Breast epithelium (tissue), 4 donors: ENCODE results near the gene DCHS2. TPM values are rescaled to one million over a fixed set of nuclear protein-coding genes. Genes with fewer than 3 reads are reported as not detected.

Source experiments
- DNase-seq, 2 donors: peaks; one replicate each; pipeline ENCODE4 v3.0.0-alpha.2; 2019; ENCODE audit warnings: low spot score in 2 of 2
- H3K27ac ChIP-seq, 2 donors: fragments of 200-600 bp; sonication (generic) in 1 of 2; one replicate each; pipeline ENCODE4 v1.5.1; 2016 to 2019; ENCODE audit warnings: mild to moderate bottlenecking in 1 of 2
- H3K27me3 ChIP-seq, 2 donors: fragments of 200-600 bp; sonication (generic) in 1 of 2; one replicate each; pipeline versions ENCODE4 v1.5.1 to v1.6.0; 2017 to 2019; ENCODE audit warnings: control low read depth in 1 of 2, mild to moderate bottlenecking in 1 of 2
- H3K36me3 ChIP-seq: fragments of 200-600 bp; one replicate; pipeline ENCODE4 v1.5.1; 2019
- H3K4me1 ChIP-seq, 2 donors: fragments of 200-600 bp; sonication (generic); one replicate each; pipeline ENCODE4 v1.5.1; 2016 to 2019; ENCODE audit warnings: control low read depth in 1 of 2
- H3K4me3 ChIP-seq, 3 donors: fragments of 200-600 bp; sonication (generic); 1 replicate in 2 of 3; 2 replicates in 1 of 3; pipeline ENCODE4 v1.5.1; 2016 to 2019; ENCODE audit warnings: mild to moderate bottlenecking in 3 of 3, moderate library complexity in 2 of 3
- H3K9me3 ChIP-seq, 2 donors: fragments of 200-600 bp; sonication (generic) in 1 of 2; one replicate each; pipeline ENCODE4 v1.5.1; 2016 to 2019; ENCODE audit warnings: control low read depth in 1 of 2
- POLR2A ChIP-seq: fragments of 450-650 bp; IDR thresholded peaks from one replicate; pipeline ENCODE4 v1.6.1; 2016; ENCODE audit warnings: antibody characterized with exemption, mild to moderate bottlenecking, moderate library complexity
- POLR2AphosphoS5 ChIP-seq, 3 donors: sonication (generic); formaldehyde crosslinking; IDR thresholded peaks; one replicate each; pipeline ENCODE4 v1.6.1; 2017; ENCODE audit warnings: antibody characterized with exemption in 3 of 3
- intact Hi-C: fragments of 100-400 bp; cut with DNase I; formaldehyde crosslinking; loops from one replicate; pipeline ENCODE4 v1.15.1; 2023; ENCODE audit warnings: low total_unique reads
- total RNA-seq, 3 donors: library from RNA; depleted of rRNA; stranded (reverse); fragments of >200 nt; gene quantifications; one replicate each; pipeline ENCODE4 v1.1.0, GENCODE V29; 2016
- TF ChIP-seq, protein P1 (sequence below), 3 donors: fragments of 450-650 bp; IDR thresholded peaks; one replicate each; pipeline ENCODE4 v1.5.1; 2016 to 2017; ENCODE audit warnings: antibody characterized with exemption in 3 of 3, mild to moderate bottlenecking in 3 of 3, moderate library complexity in 3 of 3

DCHS2 gene
- total RNA-seq, 3 donors from 2014 or later: 2.8 to 5.2 TPM; not detected in 1

DNA sequence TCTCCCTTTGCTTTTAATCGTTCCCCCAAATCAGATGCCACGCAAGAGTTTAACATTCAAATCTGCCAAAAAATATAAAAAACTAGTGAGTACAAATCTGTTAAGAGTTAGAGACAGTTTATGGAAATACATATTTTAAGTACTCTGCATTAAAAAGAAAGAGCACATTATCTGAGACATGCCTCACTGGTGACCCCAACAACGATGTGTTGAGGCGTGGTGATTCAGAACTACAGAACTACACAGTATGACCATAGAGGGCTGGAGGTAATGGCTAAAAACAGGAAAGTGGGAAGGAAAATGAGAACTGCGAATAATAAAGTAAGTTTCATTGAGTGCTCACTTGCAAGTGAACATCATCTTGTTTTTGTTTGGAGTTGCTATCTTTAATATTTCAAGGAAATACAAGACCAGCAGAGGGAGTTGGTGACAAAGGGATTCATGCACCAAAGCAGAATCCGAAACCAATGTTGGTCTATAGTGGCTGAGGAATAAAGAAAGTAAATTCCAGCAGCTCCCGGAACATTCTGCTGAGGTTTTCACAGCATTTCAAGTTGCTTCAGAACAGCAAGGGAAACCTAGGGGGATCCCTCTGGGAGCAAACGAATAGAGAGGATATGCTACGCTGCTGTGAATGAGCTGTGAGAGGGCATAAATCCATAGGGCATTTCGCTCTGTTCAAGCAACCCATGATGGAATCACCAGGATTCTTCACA, 92.2 kb downstream of the DCHS2 start:
- Histone ChIP-seq H3K27me3 (no peaks in the 10 kb centered on the region), H3K4me1 (no peaks in the 10 kb centered on the region), H3K9me3 (no peaks in the 10 kb centered on the region), H3K27ac (peak overlapping the region in 1 of 2 donors; percentile 71), H3K4me3 (peak overlapping the region in 2 of 3 donors; percentile 38 to 59), H3K36me3 (no peaks in the 10 kb centered on the region)
- intact Hi-C loops: no loop called here
- no peak for TF ChIP-seq POLR2A
- TF ChIP-seq, protein P1, sequence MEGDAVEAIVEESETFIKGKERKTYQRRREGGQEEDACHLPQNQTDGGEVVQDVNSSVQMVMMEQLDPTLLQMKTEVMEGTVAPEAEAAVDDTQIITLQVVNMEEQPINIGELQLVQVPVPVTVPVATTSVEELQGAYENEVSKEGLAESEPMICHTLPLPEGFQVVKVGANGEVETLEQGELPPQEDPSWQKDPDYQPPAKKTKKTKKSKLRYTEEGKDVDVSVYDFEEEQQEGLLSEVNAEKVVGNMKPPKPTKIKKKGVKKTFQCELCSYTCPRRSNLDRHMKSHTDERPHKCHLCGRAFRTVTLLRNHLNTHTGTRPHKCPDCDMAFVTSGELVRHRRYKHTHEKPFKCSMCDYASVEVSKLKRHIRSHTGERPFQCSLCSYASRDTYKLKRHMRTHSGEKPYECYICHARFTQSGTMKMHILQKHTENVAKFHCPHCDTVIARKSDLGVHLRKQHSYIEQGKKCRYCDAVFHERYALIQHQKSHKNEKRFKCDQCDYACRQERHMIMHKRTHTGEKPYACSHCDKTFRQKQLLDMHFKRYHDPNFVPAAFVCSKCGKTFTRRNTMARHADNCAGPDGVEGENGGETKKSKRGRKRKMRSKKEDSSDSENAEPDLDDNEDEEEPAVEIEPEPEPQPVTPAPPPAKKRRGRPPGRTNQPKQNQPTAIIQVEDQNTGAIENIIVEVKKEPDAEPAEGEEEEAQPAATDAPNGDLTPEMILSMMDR (IDR thresholded peaks at IDR 0.05): peak; percentile 8 to 42 (median 18)
- DNase-seq: no peak

DNA sequence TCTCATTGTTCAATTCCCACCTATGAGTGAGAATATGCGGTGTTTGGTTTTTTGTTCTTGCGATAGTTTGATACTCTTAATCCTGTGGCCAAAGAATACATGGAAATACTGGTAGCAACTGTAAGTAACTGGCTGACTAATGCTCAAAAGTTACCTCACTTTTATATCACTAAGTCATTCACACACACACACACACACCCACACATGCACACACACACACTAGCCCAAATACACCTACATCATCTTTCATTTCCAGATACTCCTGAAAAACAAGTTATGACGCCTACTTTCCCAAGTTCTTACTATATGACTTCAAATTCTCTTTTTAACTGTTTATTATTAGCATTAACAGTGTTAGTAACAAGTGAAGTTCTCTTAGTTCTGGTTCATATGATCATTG, 101.3 kb downstream of the DCHS2 start:
- TF ChIP-seq, protein P1 (IDR thresholded peaks at IDR 0.05): no peak
- TF ChIP-seq POLR2A: no peak
- TF ChIP-seq POLR2AphosphoS5 (IDR thresholded peaks at IDR 0.05): no peak
- Histone ChIP-seq H3K27ac (no peak overlapping the region), H3K4me1 (no peaks in the 10 kb centered on the region), H3K4me3 (no peak overlapping the region), H3K27me3 (no peaks in the 10 kb centered on the region), H3K36me3 (no peaks in the 10 kb centered on the region), H3K9me3 (no peaks in the 10 kb centered on the region)
- no peak for DNase-seq
- intact Hi-C loops: no loop called here

DNA sequence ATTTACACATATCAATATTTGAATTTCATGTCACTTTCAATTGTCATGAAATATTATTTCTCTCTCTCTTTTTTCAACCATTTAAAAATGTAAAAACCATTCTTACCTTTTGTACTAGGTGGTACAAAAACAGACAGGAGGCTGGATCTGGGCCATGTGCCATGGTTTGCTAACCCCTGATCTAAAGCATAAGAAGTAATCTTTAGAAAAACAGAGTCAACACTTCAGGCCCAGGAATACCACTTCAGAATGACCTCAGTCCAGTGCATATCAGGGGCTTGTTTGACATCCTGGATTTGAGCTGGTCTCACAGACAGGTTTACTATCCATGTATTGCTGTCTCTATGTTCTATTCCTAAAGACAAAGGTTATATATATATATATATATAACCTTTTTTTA, 102.5 kb downstream of the DCHS2 start:
- intact Hi-C loops: no loop called here
- DNase-seq: no peak
- TF ChIP-seq, protein P1 (IDR thresholded peaks at IDR 0.05): no peak
- no peak for TF ChIP-seq POLR2A
- TF ChIP-seq POLR2AphosphoS5 (IDR thresholded peaks at IDR 0.05): no peak
- H3K4me1 ChIP-seq: no peaks in the 10 kb centered on the region
- no peaks in the 10 kb centered on the region for H3K27me3 ChIP-seq
- H3K4me3 ChIP-seq: no peak overlapping the region
- no peaks in the 10 kb centered on the region for H3K36me3 ChIP-seq
- no peaks in the 10 kb centered on the region for H3K9me3 ChIP-seq
- H3K27ac ChIP-seq: no peak overlapping the region

DNA sequence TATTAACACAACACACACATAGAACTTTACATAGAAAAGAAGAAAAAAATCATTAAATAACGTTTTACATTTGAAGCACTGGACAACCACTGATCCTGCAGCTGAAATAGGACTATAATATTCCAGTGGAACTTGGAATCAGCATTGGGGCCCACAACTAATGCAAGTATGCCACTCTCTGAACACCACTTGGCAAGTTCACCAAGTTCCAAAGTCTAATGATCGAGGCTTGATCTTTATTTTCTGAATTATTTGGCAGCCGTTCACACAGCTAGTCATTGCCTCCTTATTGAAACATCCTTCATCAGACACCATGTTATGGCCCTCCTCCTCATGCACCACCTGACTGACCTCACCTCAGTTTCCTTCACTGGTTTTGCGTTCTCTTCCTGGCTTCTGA, 107.6 kb downstream of the DCHS2 start:
- TF ChIP-seq, protein P1 (IDR thresholded peaks at IDR 0.05): no peak
- no peak overlapping the region for H3K4me3 ChIP-seq
- no peak overlapping the region for H3K27ac ChIP-seq
- no peak for DNase-seq
- H3K9me3 ChIP-seq: no peaks in the 10 kb centered on the region
- H3K27me3 ChIP-seq: no peaks in the 10 kb centered on the region
- intact Hi-C loops: no loop called here
- H3K4me1 ChIP-seq: no peaks in the 10 kb centered on the region
- no peaks in the 10 kb centered on the region for H3K36me3 ChIP-seq

DNA sequence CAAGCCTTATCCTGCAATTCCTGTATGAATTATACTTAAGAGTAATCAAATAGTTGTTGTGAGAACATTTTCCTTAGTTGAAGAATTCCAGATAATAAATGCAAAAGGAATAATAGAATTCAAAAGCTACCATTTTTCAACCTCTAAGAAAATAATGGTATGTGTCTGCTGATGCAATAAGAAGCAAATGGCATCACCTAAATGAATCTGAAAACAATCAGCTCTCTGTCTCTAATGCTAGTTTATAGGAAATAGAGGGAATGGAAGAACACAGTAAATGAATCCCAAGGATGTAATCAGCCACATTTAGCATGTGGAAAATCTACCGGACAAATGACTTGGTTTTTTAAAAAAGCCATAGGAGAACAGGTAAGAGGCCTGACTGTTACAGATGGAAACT, 115.1 kb downstream of the DCHS2 start:
- Histone ChIP-seq H3K4me1 (no peaks in the 10 kb centered on the region), H3K27ac (no peak overlapping the region), H3K27me3 (no peaks in the 10 kb centered on the region), H3K36me3 (no peaks in the 10 kb centered on the region), H3K9me3 (no peaks in the 10 kb centered on the region), H3K4me3 (no peak overlapping the region)
- DNase-seq: no peak
- intact Hi-C loops: no loop called here
- TF ChIP-seq POLR2AphosphoS5 (IDR thresholded peaks at IDR 0.05) (no peak), POLR2A (no peak)
- TF ChIP-seq, protein P1 (IDR thresholded peaks at IDR 0.05): no peak
